GM12872 (cell line): ENCODE measurements around the gene CBX6.

ENCODE experiments used
- TF ChIP-seq, protein P1 (sequence below): IDR thresholded peaks from 3 replicates; pipeline ENCODE4 v1.5.1; 2011; ENCODE audit warnings: low read depth, mild to moderate bottlenecking, low read length, moderate library complexity; ENCODE audit not compliant: insufficient read depth

The CBX6 gene

DNA sequence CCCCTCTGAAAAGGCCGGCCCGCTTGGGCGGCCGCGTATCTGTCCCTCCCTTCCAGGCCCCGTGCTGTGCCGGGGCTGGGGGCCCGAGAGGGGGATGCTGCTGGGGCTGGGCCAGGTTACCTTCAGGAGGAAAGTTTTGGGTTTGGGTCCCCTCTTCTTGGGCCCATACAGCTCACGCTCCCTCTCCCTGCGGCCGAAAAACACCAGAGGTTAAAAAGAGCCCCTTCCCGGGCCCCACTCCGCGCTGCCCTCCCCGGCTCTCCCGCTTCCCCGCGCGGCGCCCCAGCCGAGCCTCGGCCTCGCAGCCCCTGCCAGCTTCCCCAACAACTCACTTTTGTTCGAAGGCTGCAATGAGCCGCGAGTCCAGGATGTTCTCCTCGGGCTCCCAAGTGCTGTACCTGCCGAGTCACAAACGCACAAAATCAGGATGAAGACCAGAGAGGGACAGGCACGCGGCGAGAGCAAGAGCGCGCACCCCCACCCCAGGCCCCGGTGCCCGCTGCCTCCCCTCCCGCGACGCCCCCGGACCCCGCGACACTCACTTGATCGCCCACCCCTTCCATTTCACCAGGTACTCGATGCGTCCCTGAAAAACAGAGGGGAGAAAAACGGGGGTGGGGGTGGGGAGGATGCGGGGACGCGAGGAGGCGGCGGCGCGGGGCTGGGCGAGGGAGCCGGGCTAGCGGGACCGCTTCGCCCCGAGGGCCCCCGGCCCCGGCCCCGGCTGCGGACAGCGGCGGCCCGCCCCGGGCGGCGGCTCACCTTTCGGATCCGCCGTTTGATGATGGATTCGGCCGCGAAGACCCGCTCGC lies 450 bp downstream of the CBX6 start:
- TF ChIP-seq, protein P1, sequence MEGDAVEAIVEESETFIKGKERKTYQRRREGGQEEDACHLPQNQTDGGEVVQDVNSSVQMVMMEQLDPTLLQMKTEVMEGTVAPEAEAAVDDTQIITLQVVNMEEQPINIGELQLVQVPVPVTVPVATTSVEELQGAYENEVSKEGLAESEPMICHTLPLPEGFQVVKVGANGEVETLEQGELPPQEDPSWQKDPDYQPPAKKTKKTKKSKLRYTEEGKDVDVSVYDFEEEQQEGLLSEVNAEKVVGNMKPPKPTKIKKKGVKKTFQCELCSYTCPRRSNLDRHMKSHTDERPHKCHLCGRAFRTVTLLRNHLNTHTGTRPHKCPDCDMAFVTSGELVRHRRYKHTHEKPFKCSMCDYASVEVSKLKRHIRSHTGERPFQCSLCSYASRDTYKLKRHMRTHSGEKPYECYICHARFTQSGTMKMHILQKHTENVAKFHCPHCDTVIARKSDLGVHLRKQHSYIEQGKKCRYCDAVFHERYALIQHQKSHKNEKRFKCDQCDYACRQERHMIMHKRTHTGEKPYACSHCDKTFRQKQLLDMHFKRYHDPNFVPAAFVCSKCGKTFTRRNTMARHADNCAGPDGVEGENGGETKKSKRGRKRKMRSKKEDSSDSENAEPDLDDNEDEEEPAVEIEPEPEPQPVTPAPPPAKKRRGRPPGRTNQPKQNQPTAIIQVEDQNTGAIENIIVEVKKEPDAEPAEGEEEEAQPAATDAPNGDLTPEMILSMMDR = no peak

DNA sequence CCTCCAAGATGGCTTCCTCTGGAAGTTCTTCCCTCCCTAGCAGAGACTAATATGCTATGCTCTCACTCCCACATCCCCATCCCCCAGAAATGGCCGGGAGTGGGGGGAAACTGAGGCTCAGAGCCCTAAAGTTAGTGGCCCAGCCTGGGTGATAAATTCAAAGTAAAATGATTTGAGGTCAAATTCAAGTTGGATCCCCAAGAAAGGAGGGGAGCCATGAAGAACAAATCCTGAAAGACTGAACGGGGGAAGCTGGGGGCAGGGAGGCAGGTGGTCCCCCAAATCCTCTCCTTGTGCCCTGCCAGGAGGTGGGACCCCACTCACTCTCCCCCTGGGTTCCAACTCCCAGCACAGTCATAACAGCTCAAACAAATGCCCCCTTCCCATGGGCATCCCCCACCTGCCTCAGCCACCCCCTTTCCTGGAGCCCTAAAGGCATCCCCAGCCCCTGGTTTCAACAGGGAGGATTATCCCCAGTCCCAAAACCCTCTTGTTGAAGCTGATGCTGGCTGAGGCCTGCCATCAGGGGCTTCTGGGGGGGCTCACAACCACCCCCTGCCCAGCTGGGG lies 1.1 kb downstream of the CBX6 start:
- TF ChIP-seq, protein P1 = no peak

DNA sequence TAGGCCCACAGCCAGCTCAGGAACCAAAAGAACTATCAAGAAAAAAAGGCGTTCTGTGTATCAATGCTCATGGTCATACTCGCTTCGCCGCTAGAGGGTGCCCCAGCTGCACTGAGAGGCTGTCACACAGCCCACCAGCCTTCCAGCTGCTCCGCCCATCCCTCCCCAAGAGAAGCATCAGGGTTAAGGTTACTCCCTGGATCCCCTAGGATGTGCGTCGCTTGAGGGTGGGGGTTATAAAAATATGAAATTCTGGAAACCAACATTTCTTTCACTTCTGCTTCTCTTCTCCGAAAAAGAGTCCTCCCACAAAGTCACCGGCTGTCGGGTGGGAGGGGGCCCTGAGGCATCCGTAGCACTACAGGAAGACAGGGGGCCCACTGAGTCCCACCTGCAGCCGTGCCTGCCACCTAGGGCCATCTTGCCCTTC lies 1.7 kb downstream of the CBX6 start:
- TF ChIP-seq, protein P1 = peak; percentile 98

DNA sequence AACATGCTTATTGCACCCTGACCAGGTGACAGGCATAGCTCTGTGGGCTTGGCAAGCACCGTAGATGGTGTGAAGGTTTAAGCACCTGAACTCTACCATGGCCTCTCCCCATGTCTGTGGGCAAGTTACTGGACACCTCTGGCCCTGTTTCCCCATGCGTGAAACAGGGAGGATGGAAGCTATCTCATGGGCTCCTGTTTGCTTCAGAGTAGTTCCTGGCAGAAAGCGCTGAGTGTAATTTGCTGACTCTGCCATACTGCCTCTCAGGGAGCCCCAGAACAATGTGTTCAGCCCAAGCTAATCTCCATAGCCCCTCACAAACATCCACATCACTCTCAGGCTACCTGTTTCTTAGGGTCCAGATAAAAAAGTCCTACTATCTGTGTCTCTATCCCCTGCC lies 2.4 kb downstream of the CBX6 start:
- TF ChIP-seq, protein P1 = no peak

DNA sequence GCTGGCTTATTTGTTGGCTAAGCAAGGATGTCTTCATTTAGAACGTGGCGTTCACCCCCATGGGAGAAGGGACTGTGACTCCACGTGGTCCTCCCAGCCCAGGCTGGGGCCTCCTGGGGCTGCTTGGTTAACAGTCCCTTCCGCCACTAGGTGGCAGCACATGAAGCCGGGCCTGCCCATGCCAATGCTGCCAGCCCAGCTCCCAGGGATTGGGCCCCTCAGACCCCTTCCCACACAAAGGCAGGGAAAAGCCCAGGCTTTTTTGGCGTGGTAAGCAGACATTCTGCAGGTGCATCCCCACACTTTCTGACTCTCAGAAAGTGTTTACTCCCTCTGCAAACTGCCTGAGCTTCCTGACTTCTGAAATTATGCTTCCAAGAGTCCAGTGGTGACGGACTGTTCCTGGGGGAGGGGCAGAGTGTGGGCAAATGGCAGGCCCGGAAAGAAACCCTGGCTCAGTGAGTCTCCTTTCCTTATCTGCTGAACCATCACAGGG lies 3.1 kb downstream of the CBX6 start:
- TF ChIP-seq, protein P1 = peak; percentile 92

DNA sequence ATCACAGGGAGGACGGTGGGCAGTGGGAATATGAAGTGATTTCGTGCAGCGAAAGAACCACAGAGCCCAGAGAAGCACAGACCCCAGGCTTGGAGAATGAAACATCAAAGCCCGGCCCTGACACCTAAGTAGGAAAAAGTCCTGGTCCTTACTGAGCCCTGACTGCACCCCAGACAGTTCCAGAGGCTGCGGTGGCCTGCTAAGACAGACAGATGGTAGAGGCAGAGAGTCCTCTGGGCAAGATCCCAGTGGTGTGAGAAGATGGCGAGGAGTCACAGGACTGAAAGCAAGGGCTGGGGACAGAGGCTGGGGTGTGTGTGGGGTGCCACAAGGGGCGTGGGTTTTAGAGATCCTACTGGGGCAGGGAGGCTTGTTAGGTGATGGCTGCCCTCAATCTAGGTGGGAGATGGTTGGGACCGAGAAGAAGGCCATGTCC lies 3.7 kb downstream of the CBX6 start:
- TF ChIP-seq, protein P1 = no peak

DNA sequence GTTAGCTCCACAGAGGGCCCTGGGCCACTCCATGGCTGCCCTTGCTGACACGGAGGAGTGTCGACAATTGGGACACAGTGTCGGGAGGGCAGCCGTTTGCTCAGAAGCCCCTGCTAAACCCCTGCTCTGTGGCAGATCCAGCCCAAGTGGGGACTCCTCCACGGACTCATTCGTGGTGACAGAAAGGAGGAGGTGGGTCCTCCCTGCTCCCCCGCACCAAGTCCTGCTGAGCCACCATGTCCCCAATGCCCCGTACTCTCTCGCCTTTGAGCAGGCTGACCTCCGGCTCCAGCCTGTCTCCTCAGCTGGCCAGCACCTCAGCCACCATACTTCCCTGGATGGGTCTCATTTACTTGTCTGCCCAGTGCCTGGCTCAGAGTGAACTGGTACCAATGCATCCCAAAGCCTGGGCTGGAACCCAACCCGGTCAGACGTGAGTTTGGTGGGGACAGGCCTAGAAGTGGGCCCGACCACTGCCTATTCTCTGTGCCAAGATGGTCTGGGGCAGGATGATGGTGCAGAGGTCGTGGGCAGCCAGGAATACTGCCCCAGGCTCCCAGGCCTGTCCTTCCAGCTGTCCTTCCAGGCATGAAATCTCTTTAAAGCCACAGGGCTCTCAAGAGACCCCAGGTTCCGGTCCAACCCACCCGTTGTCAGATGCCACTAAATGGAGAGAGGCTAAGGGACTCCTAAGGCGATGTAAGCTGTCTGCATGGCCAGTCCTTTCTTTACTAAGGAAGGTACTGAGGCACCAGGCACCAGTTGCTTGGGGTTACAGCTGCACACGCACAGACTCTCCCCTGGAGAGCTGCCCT lies 4.3 kb downstream of the CBX6 start:
- TF ChIP-seq, protein P1 = no peak
